ENCODE measurements around the gene GTSE1. TPM values are rescaled to one million over a fixed set of nuclear protein-coding genes. Genes with fewer than 3 reads are reported as not detected.

The GTSE1 gene
- total and polyA plus RNA-seq, 2 of the 13 experiments (the other 11 are each of a cell fraction or from before 2014, with no cell fraction given) = 10.7 to 13.5 TPM

DNA sequence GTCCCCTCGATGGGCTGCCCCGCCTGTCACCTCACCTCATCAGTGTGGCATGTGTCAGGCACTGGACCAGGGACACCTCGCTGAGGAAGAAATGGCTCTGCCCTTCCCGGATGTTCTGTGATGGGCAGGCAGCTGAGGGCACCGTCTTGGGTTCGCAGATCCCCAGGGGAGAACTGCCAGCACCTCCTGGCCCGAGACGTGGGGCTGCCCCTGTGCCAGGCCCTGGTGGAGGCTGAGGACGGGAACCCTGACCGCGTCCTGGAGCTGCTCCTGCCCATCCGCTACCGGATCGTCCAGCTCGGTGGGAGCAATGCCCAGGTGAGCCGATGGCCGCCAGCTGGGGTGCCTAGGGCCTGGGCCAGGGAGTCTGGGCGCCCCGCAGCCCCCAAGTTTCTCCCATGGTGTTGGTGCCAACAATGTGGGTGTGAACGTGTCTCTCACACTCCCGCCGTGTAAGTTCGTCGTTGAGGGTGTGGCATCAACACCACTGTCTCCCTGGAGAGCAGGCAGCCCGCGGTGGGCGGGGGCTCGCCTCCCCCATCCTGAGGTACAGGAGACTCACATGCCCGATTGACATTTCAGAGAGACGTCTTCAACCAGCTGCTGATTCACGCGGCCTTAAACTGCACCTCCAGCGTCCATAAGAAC, 7.3 kb upstream of the GTSE1 start:
- intact Hi-C loops (cut with micrococcal nuclease; ENCODE audit: unreplicated experiment) = no loop called here
- 97% methylated on average over 14 of the region's 33 CpGs for WGBS (ENCODE audit: low lambda C conversion rate)
- no peaks in the 10 kb centered on the region for H3K27me3 ChIP-seq (ENCODE audit: control insufficient read depth in 1 of 2, insufficient read depth in 2 of 2, low read length in 2 of 2)
- peaks cover 43 to 76% of the 10 kb centered on the region in 2 experiments for H3K36me3 ChIP-seq (replicated peaks in 1 of 2; ENCODE audit: control insufficient read depth in 1 of 2, insufficient read depth in 2 of 2, low read length in 2 of 2)
- BruUV-seq (replicated peaks) = no TSS peak
- no peak overlapping the region for H3K4me3 ChIP-seq (replicated peaks in 1 of 3; ENCODE audit: insufficient read depth in 1 of 3, low read depth in 2 of 3, low read length in 3 of 3)
- H4K20me1 ChIP-seq (ENCODE audit: insufficient read depth, low read length) = no peaks in the 10 kb centered on the region
- in situ Hi-C loops (cut with HindIII; ENCODE audit: extremely low pct_ligation_motif_present, low pct_unique_long_range_greater_than_20kb) = no loop called here
- ChIA-PET CTCF (ENCODE audit: low intra/inter-chr PET ratio, low total read pairs) (no interaction called here), POLR2A (interaction anchor here (1.1 to 4.2 kb wide), 3 partner anchors 9 to 21 kb away, joined by 3 to 33 read pairs (median 9); partner anchors contain the start of gene TTC38)
- H3K4me2 ChIP-seq (ENCODE audit: low read depth, low read length) = no peak overlapping the region
- ATAC-seq = no peak; the same call in 2 of the 3 replicates
- no peak for DNase-seq (ENCODE audit: low spot score)
- no peak overlapping the region for H3K9ac ChIP-seq (ENCODE audit: insufficient read depth, low read depth, low read length)
- no peak for FAIRE-seq
- no peak overlapping the region for H2AFZ ChIP-seq (ENCODE audit: low read length)
- H3K27ac ChIP-seq (ENCODE audit: extremely low read length, insufficient read depth, low read length) = no peak overlapping the region
- H3K79me2 ChIP-seq (ENCODE audit: insufficient read depth, low read length) = no peaks in the 10 kb centered on the region
- no peaks in the 10 kb centered on the region for H3K4me1 ChIP-seq (ENCODE audit: insufficient read depth, low read length)
- no peaks in the 10 kb centered on the region for H3K9me3 ChIP-seq (ENCODE audit: low read length)
- TF ChIP-seq TERF1 (CRISPR knock-in tag; IDR thresholded peaks at IDR 0.05) = no peak
- TF ChIP-seq ZNF709 (CRISPR knock-in tag; IDR thresholded peaks at IDR 0.05) = no peak
- TF ChIP-seq ETV5 (CRISPR knock-in tag; IDR thresholded peaks at IDR 0.05; ENCODE audit: borderline replicate concordance) = no peak
- no peak for TF ChIP-seq SP4 (CRISPR knock-in tag; IDR thresholded peaks at IDR 0.05)
- TF ChIP-seq ZFP41 (CRISPR knock-in tag; IDR thresholded peaks at IDR 0.05; ENCODE audit: borderline replicate concordance) = no peak
- no peak for TF ChIP-seq PHF8 (CRISPR knock-in tag; IDR thresholded peaks at IDR 0.05)
- no peak for TF ChIP-seq ZKSCAN5 (CRISPR knock-in tag; IDR thresholded peaks at IDR 0.05)
- no peak for TF ChIP-seq ATF6 (CRISPR knock-in tag; conservative IDR thresholded peaks at IDR 0.05)
- TF ChIP-seq, protein P1, sequence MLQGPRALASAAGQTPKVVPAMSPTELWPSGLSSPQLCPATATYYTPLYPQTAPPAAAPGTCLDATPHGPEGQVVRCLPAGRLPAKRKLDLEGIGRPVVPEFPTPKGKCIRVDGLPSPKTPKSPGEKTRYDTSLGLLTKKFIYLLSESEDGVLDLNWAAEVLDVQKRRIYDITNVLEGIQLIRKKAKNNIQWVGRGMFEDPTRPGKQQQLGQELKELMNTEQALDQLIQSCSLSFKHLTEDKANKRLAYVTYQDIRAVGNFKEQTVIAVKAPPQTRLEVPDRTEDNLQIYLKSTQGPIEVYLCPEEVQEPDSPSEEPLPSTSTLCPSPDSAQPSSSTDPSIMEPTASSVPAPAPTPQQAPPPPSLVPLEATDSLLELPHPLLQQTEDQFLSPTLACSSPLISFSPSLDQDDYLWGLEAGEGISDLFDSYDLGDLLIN (CRISPR knock-in tag; IDR thresholded peaks at IDR 0.05; ENCODE audit: borderline replicate concordance) = no peak
- no peak for TF ChIP-seq ZNF367 (CRISPR knock-in tag; IDR thresholded peaks at IDR 0.05; ENCODE audit: borderline replicate concordance)
- no peak for TF ChIP-seq NFKB2 (CRISPR knock-in tag; IDR thresholded peaks at IDR 0.05; ENCODE audit: borderline replicate concordance)
- TF ChIP-seq KLF11 (CRISPR knock-in tag; IDR thresholded peaks at IDR 0.05) = no peak
- TF ChIP-seq RBFOX2 (IDR thresholded peaks at IDR 0.05; ENCODE audit: low read depth, low read length) = peak; percentile 79
- no peak for TF ChIP-seq ZNF569 (CRISPR knock-in tag; IDR thresholded peaks at IDR 0.05; ENCODE audit: borderline replicate concordance)
- no peak for TF ChIP-seq ZNF414 (CRISPR knock-in tag; IDR thresholded peaks at IDR 0.05)
- no peak for TF ChIP-seq E2F1 (CRISPR knock-in tag; IDR thresholded peaks at IDR 0.05)
- TF ChIP-seq STAT5B (CRISPR knock-in tag; IDR thresholded peaks at IDR 0.05) = no peak
- peak; percentile 96 for TF ChIP-seq AGO2 (optimal IDR thresholded peaks at IDR 0.05; ENCODE audit: low read depth, low read length)

All from HepG2 (cell line).